ENCODE data around the gene POLD3.

GRCh38 chr11:74604311-74604710, 11.9 kb downstream of the POLD3 start:
- TF ChIP-seq CTCF (IDR thresholded peaks at IDR 0.05), result no peak
- no peak for TF ChIP-seq EP300 (IDR thresholded peaks at IDR 0.05)

Measured in upper lobe of left lung (tissue), 4 donors.